T follicular helper cell (primary cell): Measurements from ENCODE around the gene RABGEF1.

Experiments
- DNase-seq: peaks from one replicate; pipeline ENCODE4 v3.0.0-alpha.2; 2020; ENCODE audit warnings: low read depth

Gene RABGEF1

GRCh38 chr7:66847879-66848790 lies 107.6 kb downstream of the RABGEF1 start:
- no peak for DNase-seq

GRCh38 chr7:66859339-66859738 lies 118.8 kb downstream of the RABGEF1 start:
- DNase-seq: no peak

GRCh38 chr7:66859794-66860645 lies 119.5 kb downstream of the RABGEF1 start:
- DNase-seq: no peak

- DNase-seq: no peak
Observed at GRCh38 chr7:66860767-66861166, 120.2 kb downstream of the RABGEF1 start.
